BE2C (cell line): ENCODE results near the gene CNTN4.

Experiments used
- DNase-seq: peaks from one replicate; pipeline ENCODE4 v3.0.0-alpha.2; 2020
- H3K27me3 ChIP-seq: fragments of 250-450 bp; sonication (Bioruptor Pico); 2 replicates; pipeline ENCODE4 v1.5.1; 2020; ENCODE audit warnings: mild to moderate bottlenecking
- H3K36me3 ChIP-seq: fragments of 250-450 bp; sonication (Bioruptor Pico); 2 replicates; pipeline ENCODE4 v1.5.1; 2020; ENCODE audit warnings: mild to moderate bottlenecking
- H3K4me1 ChIP-seq: fragments of 250-450 bp; sonication (Bioruptor Pico); 2 replicates; pipeline ENCODE4 v1.5.1; 2020
- H3K4me3 ChIP-seq: 2 replicates; pipeline ENCODE4 v1.5.1; 2011; ENCODE audit warnings: low read depth, low read length
- H3K9me3 ChIP-seq: fragments of 250-450 bp; sonication (Bioruptor Pico); 2 replicates; pipeline ENCODE4 v1.5.1; 2020
- TF ChIP-seq, protein P1 (sequence below): IDR thresholded peaks from 2 replicates; pipeline ENCODE4 v1.5.1; 2012; ENCODE audit warnings: mild to moderate bottlenecking, low read depth, low read length

Gene CNTN4

DNA sequence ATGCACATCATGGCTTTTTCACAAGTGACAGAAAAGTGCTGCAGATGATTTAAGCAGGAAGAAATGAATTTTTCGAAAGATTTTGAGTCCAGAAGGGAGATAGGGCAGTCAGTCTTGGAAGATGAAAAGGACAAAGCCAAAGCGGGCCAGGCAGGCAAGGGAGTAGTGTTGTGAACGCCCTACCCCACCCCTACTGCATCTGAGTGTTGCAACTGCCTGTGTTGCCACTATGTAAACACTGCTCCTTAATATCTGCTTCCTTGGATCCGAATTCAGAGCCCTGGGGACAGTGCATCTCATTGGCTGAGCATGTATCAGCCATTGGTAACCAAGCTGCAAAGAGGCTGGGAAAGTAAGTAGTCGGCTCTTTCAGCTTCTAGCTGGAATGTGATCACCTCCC lies 39.0 kb downstream of the CNTN4 start:
- H3K4me1 ChIP-seq: no peaks in the 10 kb centered on the region
- no peaks in the 10 kb centered on the region for H3K9me3 ChIP-seq
- H3K36me3 ChIP-seq: no peaks in the 10 kb centered on the region
- no peaks in the 10 kb centered on the region for H3K27me3 ChIP-seq
- TF ChIP-seq, protein P1, sequence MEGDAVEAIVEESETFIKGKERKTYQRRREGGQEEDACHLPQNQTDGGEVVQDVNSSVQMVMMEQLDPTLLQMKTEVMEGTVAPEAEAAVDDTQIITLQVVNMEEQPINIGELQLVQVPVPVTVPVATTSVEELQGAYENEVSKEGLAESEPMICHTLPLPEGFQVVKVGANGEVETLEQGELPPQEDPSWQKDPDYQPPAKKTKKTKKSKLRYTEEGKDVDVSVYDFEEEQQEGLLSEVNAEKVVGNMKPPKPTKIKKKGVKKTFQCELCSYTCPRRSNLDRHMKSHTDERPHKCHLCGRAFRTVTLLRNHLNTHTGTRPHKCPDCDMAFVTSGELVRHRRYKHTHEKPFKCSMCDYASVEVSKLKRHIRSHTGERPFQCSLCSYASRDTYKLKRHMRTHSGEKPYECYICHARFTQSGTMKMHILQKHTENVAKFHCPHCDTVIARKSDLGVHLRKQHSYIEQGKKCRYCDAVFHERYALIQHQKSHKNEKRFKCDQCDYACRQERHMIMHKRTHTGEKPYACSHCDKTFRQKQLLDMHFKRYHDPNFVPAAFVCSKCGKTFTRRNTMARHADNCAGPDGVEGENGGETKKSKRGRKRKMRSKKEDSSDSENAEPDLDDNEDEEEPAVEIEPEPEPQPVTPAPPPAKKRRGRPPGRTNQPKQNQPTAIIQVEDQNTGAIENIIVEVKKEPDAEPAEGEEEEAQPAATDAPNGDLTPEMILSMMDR: no peak
- DNase-seq: no peak
- H3K4me3 ChIP-seq: no peak overlapping the region

DNA sequence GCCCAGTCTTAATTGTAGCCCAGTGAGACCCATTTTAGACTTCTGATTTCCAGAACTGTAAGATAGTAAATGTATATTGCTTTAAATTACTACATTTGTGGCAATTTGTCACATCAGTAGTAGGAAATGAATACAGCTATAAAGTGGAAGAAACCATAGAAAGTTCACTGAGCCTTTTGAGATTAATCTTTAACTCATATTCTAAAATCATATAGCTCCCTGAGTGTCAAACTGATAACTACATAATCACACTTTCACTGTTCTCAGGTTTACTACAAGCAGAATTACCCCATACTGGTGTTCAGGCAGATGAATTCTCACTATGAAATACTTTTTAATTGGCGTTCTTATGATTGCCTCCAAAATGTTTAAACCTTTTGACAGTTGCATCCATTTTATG lies 42.8 kb downstream of the CNTN4 start:
- Histone ChIP-seq H3K27me3 (no peaks in the 10 kb centered on the region), H3K36me3 (no peaks in the 10 kb centered on the region), H3K9me3 (no peaks in the 10 kb centered on the region), H3K4me3 (no peak overlapping the region), H3K4me1 (no peaks in the 10 kb centered on the region)
- no peak for DNase-seq
- TF ChIP-seq, protein P1: no peak

DNA sequence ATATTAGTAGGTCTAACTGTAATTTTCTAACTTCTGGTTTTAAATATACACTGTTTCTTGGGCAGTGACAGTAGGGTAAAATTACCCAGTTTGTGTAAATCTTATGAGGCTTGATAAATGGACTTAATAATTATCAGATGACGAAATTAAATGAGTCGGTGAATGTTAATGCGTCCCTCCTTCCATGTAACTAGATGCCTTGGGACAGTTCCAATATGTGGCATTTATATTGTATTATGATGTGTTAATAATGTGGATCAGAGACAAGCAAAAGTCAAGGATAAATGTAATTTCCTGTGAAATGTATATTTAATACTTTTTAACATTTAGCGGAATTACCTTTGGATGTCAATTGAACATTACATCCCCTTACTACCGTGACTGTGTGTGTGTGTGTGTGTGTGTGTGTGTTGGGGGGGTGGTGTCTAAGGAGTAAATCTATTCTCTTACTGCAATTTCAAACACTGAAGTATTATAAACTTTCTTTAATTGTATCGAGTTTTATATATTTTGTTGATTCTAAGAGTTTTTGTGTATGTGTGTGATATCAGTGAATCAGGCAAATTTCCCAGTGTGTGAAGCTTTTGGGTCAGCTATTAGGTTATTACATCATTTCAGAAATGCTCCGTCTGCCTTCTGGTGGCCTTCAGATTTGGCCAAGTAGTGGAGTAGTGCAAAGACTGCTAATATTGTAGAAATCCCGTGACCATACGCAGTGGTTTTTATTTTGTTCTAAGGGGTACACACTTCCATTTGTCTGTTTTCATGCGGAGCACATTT lies 50.1 kb downstream of the CNTN4 start:
- no peaks in the 10 kb centered on the region for H3K4me1 ChIP-seq
- no peaks in the 10 kb centered on the region for H3K36me3 ChIP-seq
- H3K4me3 ChIP-seq: no peak overlapping the region
- H3K9me3 ChIP-seq: no peaks in the 10 kb centered on the region
- no peak for DNase-seq
- H3K27me3 ChIP-seq: no peaks in the 10 kb centered on the region
- TF ChIP-seq, protein P1: no peak

DNA sequence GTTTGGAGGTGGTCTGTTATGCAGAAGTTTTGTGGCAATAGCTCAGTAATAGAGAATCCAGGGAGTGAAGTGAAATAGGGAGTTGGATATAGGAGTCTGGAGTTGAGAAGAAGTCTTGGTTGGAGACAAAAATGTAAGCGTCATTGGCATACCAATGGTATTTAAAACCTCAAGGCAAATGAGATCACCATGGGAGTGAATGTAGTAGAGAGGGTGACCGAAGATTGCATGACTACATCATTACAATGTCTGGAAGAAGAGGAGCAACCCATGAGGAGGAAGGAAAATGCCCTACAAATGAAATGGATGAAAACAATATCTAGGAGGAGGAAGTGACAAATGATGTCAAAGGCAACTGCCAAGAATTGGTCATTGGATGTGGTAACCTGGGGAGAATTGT lies 54.4 kb downstream of the CNTN4 start:
- TF ChIP-seq, protein P1: no peak
- H3K36me3 ChIP-seq: no peaks in the 10 kb centered on the region
- H3K4me1 ChIP-seq: peaks cover 3% of the 10 kb centered on the region; the same call in 1 of the 2 replicates
- H3K4me3 ChIP-seq: no peak overlapping the region
- DNase-seq: no peak
- no peaks in the 10 kb centered on the region for H3K27me3 ChIP-seq
- no peaks in the 10 kb centered on the region for H3K9me3 ChIP-seq

DNA sequence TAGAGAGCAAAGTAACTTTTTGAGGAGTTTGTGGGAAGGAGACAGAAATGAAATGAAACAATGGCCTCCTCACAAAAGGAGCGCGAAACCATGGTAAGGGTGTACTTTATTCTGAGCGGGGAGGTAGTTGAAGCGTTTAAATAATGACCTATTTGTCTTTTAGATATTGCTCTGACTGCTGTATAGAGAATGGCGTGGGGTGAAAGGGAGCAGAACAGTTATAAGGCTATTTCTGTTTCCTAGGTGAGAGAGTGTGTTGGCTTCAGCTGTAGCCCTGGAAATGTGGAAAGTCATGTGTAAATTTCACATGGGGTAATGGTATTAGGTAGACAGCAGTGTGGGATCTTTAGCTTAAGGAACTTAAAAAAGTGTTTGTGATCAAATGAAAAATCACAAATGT lies 54.9 kb downstream of the CNTN4 start:
- Histone ChIP-seq H3K27me3 (no peaks in the 10 kb centered on the region), H3K4me1 (peaks cover 3% of the 10 kb centered on the region; the same call in 1 of the 2 replicates), H3K4me3 (no peak overlapping the region), H3K9me3 (no peaks in the 10 kb centered on the region), H3K36me3 (no peaks in the 10 kb centered on the region)
- TF ChIP-seq, protein P1: no peak
- no peak for DNase-seq

DNA sequence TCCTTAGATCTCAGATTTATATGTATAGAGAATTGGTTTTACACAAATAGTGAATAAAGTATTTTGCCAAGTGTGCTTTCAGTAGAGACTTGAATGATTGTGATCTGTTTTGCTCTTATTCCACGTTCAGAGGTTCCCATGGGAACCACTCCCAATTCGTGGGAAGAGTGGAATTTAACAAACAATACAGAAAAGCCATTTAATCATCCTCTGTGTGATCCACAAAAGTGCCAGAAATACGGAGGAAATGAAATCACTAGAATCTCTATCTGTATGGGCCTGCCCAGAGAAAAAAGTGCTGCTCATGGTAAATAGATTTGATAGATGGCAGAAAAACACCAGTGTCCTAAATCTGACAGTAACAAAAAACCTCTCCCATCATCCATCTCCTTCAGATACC lies 56.0 kb downstream of the CNTN4 start:
- H3K4me3 ChIP-seq: no peak overlapping the region
- H3K9me3 ChIP-seq: no peaks in the 10 kb centered on the region
- H3K27me3 ChIP-seq: no peaks in the 10 kb centered on the region
- no peaks in the 10 kb centered on the region for H3K36me3 ChIP-seq
- DNase-seq: no peak
- H3K4me1 ChIP-seq: peaks cover 3% of the 10 kb centered on the region; the same call in 1 of the 2 replicates
- TF ChIP-seq, protein P1: no peak
